Parietal lobe (tissue), 1 donor: Measurements from ENCODE around the gene CLDN1. TPM values are rescaled to one million over a fixed set of nuclear protein-coding genes. Genes with fewer than 3 reads are reported as not detected.

Source experiments
- total RNA-seq: library from RNA; depleted of rRNA; stranded (reverse); fragments of >200 nt; gene quantifications from one replicate; pipeline ENCODE4 v1.2.3, GENCODE V29; 2014

CLDN1 gene
- total RNA-seq: 2.5 TPM

DNA sequence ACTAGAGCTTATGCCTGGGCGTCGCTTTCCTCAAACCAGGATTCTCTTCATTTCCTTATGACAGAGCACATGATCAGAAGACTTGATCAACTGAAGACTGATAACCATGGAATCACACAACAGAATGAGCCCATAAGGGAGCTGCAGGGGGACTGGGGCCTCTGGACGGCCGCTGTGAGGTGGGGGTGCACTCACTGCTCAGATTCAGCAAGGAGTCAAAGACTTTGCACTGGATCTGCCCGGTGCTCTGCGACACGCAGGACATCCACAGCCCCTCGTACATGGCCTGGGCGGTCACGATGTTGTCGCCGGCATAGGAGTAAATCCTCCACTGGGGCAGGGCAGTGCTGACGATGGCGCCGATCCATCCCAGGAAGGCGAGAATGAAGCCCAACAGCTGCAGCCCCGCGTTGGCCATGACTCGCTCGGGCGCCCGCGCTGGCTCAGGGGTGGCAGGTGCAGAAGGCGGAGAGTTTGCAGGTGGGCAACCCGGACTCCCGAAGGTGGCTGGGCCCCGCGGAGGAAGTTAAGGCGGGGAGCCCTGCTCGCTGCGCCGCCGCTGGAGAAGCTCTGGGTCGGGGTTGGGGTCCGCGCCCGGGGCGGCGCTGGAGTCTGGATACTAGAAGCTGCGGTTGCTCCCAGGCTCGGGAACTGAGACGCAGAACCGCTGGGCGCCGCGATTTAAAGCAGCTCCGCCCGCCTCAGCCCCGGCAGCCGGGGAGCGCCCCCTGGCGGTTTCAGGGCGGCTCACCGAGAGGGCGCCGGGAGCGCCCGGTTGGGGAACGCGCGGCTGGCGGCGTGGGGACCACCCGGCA, at the start of gene CLDN1:
Gene CLDN1 (minus strand): TSS at position 658 of the 815 bp plus-strand sequence. CDS start 240 bp downstream, at position 418.

Other genes starting within 250 kb of the CLDN1 start
- 4.7 TPM for gene P3H2, start 201.5 kb downstream of the CLDN1 start, total RNA-seq
- gene CLDN16, start 65.7 kb upstream of the CLDN1 start, total RNA-seq: 0.63 TPM
- gene TMEM207, start 127.5 kb upstream of the CLDN1 start, total RNA-seq: not detected
- 23.5 TPM for gene IL1RAP, start 191.6 kb upstream of the CLDN1 start, total RNA-seq